HepG2 (cell line): Measurements from ENCODE around the gene REPS2. TPM values are rescaled to one million over a fixed set of nuclear protein-coding genes. Genes with fewer than 3 reads are reported as not detected.
"Not testable (repeated sequence)": the region's sequence is repeated elsewhere in the genome, so short reads cannot be mapped to it uniquely, and the experiment has no call there.

Source experiments
- ATAC-seq: fragments of 200-7000 bp; cut with Tn5 transposase; 3 replicates; pipeline ENCODE4 v1.9.1; 2020; ENCODE audit warnings: mild to moderate bottlenecking, moderate library complexity
- BruUV-seq: library from RNA; stranded (reverse); fragments of 400-500 nt; replicated peaks from 2 replicates; lab custom pipeline; 2021; lab: Mats Ljungman, UMichigan
- CTCF ChIA-PET: fragments of 300-600 bp; formaldehyde crosslinking; extraction: SDS; loops from one replicate; lab custom pipeline; 2021; ENCODE audit warnings: low total read pairs, inconsistent platforms, low intra/inter-chr PET ratio; lab: Yijun Ruan, JAX
- POLR2A ChIA-PET: fragments of 350-600 bp; sonication (Branson Sonifier 250); formaldehyde crosslinking; loops from one replicate; lab custom pipeline; 2020; ENCODE audit warnings: antibody characterized with exemption, inconsistent platforms; lab: Yijun Ruan, JAX
- DNase-seq: peaks from one replicate; pipeline ENCODE4 v3.0.0-alpha.2; 2015; ENCODE audit warnings: low spot score
- FAIRE-seq: peaks from 3 replicates; lab custom pipeline; 2011; peaks lifted over from hg19 to GRCh38; lab: Jason Lieb, UNC
- H2AFZ ChIP-seq: one replicate; pipeline ENCODE4 v1.6.1; 2011; ENCODE audit warnings: low read length, inconsistent platforms
- H3K27ac ChIP-seq: fragments of 300-600 bp; 3 replicates; pipeline ENCODE4 v1.8.0; 2011; ENCODE audit warnings: mixed run types, mild to moderate bottlenecking, mixed read lengths, low read length, inconsistent platforms; ENCODE audit not compliant: insufficient read depth; ENCODE audit errors: extremely low read length
- H3K27me3 ChIP-seq, 2 experiments: fragments of 200-600 bp in 1 of 2; 2 replicates in 1 of 2; 3 replicates in 1 of 2; pipeline versions ENCODE4 v1.6.0 to v1.8.0; 2011; ENCODE audit warnings: low read length in 2 of 2, mild to moderate bottlenecking in 2 of 2, moderate library complexity in 2 of 2, inconsistent platforms in 1 of 2; ENCODE audit not compliant: insufficient read depth in 2 of 2, control insufficient read depth in 1 of 2
- H3K36me3 ChIP-seq, 2 experiments: fragments of 200-600 bp in 1 of 2; replicated peaks in 1 of 2; 2 replicates in 1 of 2; 3 replicates in 1 of 2; pipeline versions ENCODE4 v1.5.1 to v1.8.0; 2011; ENCODE audit warnings: low read length in 2 of 2, inconsistent platforms in 1 of 2; ENCODE audit not compliant: insufficient read depth in 2 of 2, control insufficient read depth in 1 of 2
- H3K4me1 ChIP-seq: 2 replicates; pipeline ENCODE4 v1.5.1; 2012; ENCODE audit warnings: low read length, inconsistent platforms; ENCODE audit not compliant: insufficient read depth
- H3K4me2 ChIP-seq: 2 replicates; pipeline ENCODE4 v1.6.0; 2011; ENCODE audit warnings: low read depth, low read length, inconsistent platforms
- H3K4me3 ChIP-seq, 3 experiments: fragments of 200-600 bp in 1 of 3; sonication (generic), shearing (Covaris generic) in 1 of 3; replicated peaks in 1 of 3; 2 replicates each; pipeline ENCODE4 v1.5.1; 2011 to 2016; ENCODE audit warnings: low read length in 3 of 3, inconsistent platforms in 2 of 3, low read depth in 2 of 3, mild to moderate bottlenecking in 2 of 3, control low read depth in 1 of 3, mixed read lengths in 1 of 3; ENCODE audit not compliant: insufficient read depth in 1 of 3
- H3K79me2 ChIP-seq: one replicate; pipeline ENCODE4 v1.6.1; 2011; ENCODE audit warnings: low read length, inconsistent platforms; ENCODE audit not compliant: insufficient read depth
- H3K9ac ChIP-seq: 2 replicates; pipeline ENCODE4 v1.6.0; 2011; ENCODE audit warnings: mild to moderate bottlenecking, low read depth, low read length, inconsistent platforms; ENCODE audit not compliant: insufficient read depth
- H3K9me3 ChIP-seq: 2 replicates; pipeline ENCODE4 v1.5.1; 2012; ENCODE audit warnings: mild to moderate bottlenecking, low read length
- H4K20me1 ChIP-seq: 2 replicates; pipeline ENCODE4 v1.6.0; 2011; ENCODE audit warnings: inconsistent platforms, mild to moderate bottlenecking, low read length, moderate library complexity; ENCODE audit not compliant: insufficient read depth
- CEBPB ChIP-seq: IDR thresholded peaks from 2 replicates; pipeline ENCODE4 v1.6.1; 2011; ENCODE audit warnings: low read depth, low read length, improper control_type of control experiment, borderline replicate concordance
- NCOA5 ChIP-seq: sonication (generic); formaldehyde crosslinking; IDR thresholded peaks from 2 replicates; pipeline ENCODE4 v1.4.0; 2020; ENCODE audit warnings: missing genetic modification reagents
- NFATC3 ChIP-seq: sonication (generic); formaldehyde crosslinking; IDR thresholded peaks from 2 replicates; pipeline ENCODE4 v1.5.1; 2020; ENCODE audit warnings: mild to moderate bottlenecking, missing genetic modification reagents
- YEATS4 ChIP-seq: sonication (generic); formaldehyde crosslinking; IDR thresholded peaks from 2 replicates; pipeline ENCODE4 v1.4.0; 2020; ENCODE audit warnings: missing genetic modification reagents, borderline replicate concordance
- ZNF224 ChIP-seq: sonication (generic); formaldehyde crosslinking; IDR thresholded peaks from 2 replicates; pipeline ENCODE4 v1.5.0; 2020; ENCODE audit warnings: mild to moderate bottlenecking, missing genetic modification reagents
- ZNF343 ChIP-seq: sonication (generic); formaldehyde crosslinking; IDR thresholded peaks from 2 replicates; pipeline ENCODE4 v1.4.0; 2020; ENCODE audit warnings: mild to moderate bottlenecking, missing genetic modification reagents
- ZNF749 ChIP-seq: sonication (generic); formaldehyde crosslinking; IDR thresholded peaks from 2 replicates; pipeline ENCODE4 v1.8.0; 2022; ENCODE audit warnings: mild to moderate bottlenecking, missing genetic modification reagents, moderate library complexity, borderline replicate concordance
- WGBS: methylation state at CpG from one replicate; pipeline ENCODE4 v1.1.6; 2017; ENCODE audit warnings: low lambda C conversion rate; 5-methylcytosine and 5-hydroxymethylcytosine counted together
- in situ Hi-C: cut with HindIII; loops from 2 replicates; pipeline ENCODE4 v1.10.0; 2017; ENCODE audit warnings: low pct_unique_long_range_greater_than_20kb; ENCODE audit not compliant: extremely low pct_ligation_motif_present
- intact Hi-C: fragments of 100-400 bp; cut with micrococcal nuclease; formaldehyde crosslinking; loops from one replicate; pipeline ENCODE4 v1.10.0; 2022; ENCODE audit not compliant: unreplicated experiment
- polyA plus RNA-seq, 8 experiments: library from polyadenylated mRNA; depleted of rRNA in 3 of 8; stranded (reverse) in 7 of 8; unstranded in 1 of 8; fragments of >200 nt; fragmentation: Illumina TruSeq in 4 of 8; extraction: Trizol in 4 of 8; gene quantifications; 2 replicates each; pipeline versions ENCODE4 v1.2.1 to v1.2.3, GENCODE V29; 2011 to 2016; ENCODE audit warnings: low read depth in 4 of 8, missing spikeins in 1 of 8, mixed read lengths in 1 of 8; ENCODE audit not compliant: insufficient read depth in 1 of 8
- total RNA-seq, 5 experiments: library from RNA; depleted of rRNA; stranded (reverse); fragments of >200 nt; fragmentation: Illumina TruSeq; extraction: Trizol; gene quantifications; 2 replicates each; pipeline ENCODE4 v1.2.3, GENCODE V29; 2016; ENCODE audit warnings: low read depth in 1 of 5
- TF ChIP-seq, protein P1 (sequence below): sonication (generic); formaldehyde crosslinking; IDR thresholded peaks from 2 replicates; pipeline ENCODE4 v1.8.0; 2022; ENCODE audit warnings: missing genetic modification reagents, low read depth, mild to moderate bottlenecking, borderline replicate concordance
- TF ChIP-seq, protein P2 (sequence below): sonication (generic); formaldehyde crosslinking; IDR thresholded peaks from 2 replicates; pipeline ENCODE4 v1.8.0; 2022; ENCODE audit warnings: missing genetic modification reagents, mild to moderate bottlenecking, borderline replicate concordance
- TF ChIP-seq, protein P3 (sequence below): sonication (generic); formaldehyde crosslinking; conservative IDR thresholded peaks from 2 replicates; pipeline ENCODE4 v1.5.0; 2020; ENCODE audit warnings: missing genetic modification reagents
- TF ChIP-seq, protein P4 (sequence below): sonication (generic); formaldehyde crosslinking; IDR thresholded peaks from 2 replicates; pipeline ENCODE4 v1.8.1; 2023; ENCODE audit warnings: missing genetic modification reagents, inconsistent platforms, borderline replicate concordance

Gene REPS2
- total and polyA plus RNA-seq, 2 of the 13 experiments (the other 11 are each of a cell fraction or from before 2014, with no cell fraction given), result 0.05 to 0.58 TPM

- no peak for TF ChIP-seq ZNF749 (CRISPR knock-in tag)
- TF ChIP-seq, protein P1, sequence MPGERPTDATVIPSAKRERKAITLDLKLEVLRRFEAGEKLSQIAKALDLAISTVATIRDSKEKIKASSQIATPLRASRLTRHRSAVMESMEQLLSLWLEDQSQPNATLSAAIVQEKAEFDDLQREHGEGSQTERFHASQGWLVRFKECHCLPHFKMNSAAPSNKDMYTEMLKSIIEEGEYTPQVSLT (CRISPR knock-in tag), result no peak
- TF ChIP-seq YEATS4 (CRISPR knock-in tag), result no peak
- TF ChIP-seq CEBPB, result no peak
Measured at GRCh38 chrX:16963216-16963615, 16.8 kb downstream of the REPS2 start (continued).

- no CpG with 5 or more reads among the region's 32 CpGs for WGBS
- H3K27me3 ChIP-seq, ATAC-seq, H4K20me1 ChIP-seq, in situ Hi-C loops, H3K9me3 ChIP-seq, H3K27ac ChIP-seq, H3K79me2 ChIP-seq, FAIRE-seq, H2AFZ ChIP-seq, H3K4me2 ChIP-seq, H3K9ac ChIP-seq, intact Hi-C loops, H3K36me3 ChIP-seq, CTCF ChIA-PET, DNase-seq, POLR2A ChIA-PET, H3K4me3 ChIP-seq, BruUV-seq, H3K4me1 ChIP-seq: not testable (repeated sequence)
Measured at GRCh38 chrX:16964976-16965375, 18.5 kb downstream of the REPS2 start.

- intact Hi-C loops, result no loop called here
- H3K9ac ChIP-seq, result no peak overlapping the region
- ATAC-seq, result no peak
- ChIA-PET CTCF (no interaction called here), POLR2A (no interaction called here)
- FAIRE-seq, result no peak
- H3K4me2 ChIP-seq, result no peak overlapping the region
- H3K4me1 ChIP-seq, result no peaks in the 10 kb centered on the region
- no TSS peak for BruUV-seq
- DNase-seq, result no peak
- H3K27ac ChIP-seq, result no peak overlapping the region
- no peak overlapping the region for H2AFZ ChIP-seq
- H3K27me3 ChIP-seq, result no peaks in the 10 kb centered on the region
- no peaks in the 10 kb centered on the region for H4K20me1 ChIP-seq
- H3K36me3 ChIP-seq, result no peaks in the 10 kb centered on the region
- no peak overlapping the region for H3K4me3 ChIP-seq
- H3K9me3 ChIP-seq, result no peaks in the 10 kb centered on the region
- no peaks in the 10 kb centered on the region for H3K79me2 ChIP-seq
- 50% methylated on average over 2 of the region's 2 CpGs for WGBS
- in situ Hi-C loops, result no loop called here
- TF ChIP-seq ZNF224 (CRISPR knock-in tag), result no peak
- TF ChIP-seq, protein P2, sequence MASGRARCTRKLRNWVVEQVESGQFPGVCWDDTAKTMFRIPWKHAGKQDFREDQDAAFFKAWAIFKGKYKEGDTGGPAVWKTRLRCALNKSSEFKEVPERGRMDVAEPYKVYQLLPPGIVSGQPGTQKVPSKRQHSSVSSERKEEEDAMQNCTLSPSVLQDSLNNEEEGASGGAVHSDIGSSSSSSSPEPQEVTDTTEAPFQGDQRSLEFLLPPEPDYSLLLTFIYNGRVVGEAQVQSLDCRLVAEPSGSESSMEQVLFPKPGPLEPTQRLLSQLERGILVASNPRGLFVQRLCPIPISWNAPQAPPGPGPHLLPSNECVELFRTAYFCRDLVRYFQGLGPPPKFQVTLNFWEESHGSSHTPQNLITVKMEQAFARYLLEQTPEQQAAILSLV, result no peak
- TF ChIP-seq, protein P3, sequence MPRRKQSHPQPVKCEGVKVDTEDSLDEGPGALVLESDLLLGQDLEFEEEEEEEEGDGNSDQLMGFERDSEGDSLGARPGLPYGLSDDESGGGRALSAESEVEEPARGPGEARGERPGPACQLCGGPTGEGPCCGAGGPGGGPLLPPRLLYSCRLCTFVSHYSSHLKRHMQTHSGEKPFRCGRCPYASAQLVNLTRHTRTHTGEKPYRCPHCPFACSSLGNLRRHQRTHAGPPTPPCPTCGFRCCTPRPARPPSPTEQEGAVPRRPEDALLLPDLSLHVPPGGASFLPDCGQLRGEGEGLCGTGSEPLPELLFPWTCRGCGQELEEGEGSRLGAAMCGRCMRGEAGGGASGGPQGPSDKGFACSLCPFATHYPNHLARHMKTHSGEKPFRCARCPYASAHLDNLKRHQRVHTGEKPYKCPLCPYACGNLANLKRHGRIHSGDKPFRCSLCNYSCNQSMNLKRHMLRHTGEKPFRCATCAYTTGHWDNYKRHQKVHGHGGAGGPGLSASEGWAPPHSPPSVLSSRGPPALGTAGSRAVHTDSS (CRISPR knock-in tag), result no peak
- no peak for TF ChIP-seq NCOA5 (CRISPR knock-in tag)
- TF ChIP-seq NFATC3 (CRISPR knock-in tag), result no peak
- TF ChIP-seq, protein P4, sequence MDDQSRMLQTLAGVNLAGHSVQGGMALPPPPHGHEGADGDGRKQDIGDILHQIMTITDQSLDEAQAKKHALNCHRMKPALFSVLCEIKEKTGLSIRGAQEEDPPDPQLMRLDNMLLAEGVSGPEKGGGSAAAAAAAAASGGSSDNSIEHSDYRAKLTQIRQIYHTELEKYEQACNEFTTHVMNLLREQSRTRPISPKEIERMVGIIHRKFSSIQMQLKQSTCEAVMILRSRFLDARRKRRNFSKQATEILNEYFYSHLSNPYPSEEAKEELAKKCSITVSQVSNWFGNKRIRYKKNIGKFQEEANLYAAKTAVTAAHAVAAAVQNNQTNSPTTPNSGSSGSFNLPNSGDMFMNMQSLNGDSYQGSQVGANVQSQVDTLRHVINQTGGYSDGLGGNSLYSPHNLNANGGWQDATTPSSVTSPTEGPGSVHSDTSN (CRISPR knock-in tag), result no peak
- TF ChIP-seq ZNF343 (CRISPR knock-in tag), result no peak
Measured at GRCh38 chrX:16966752-16967448, 20.4 kb downstream of the REPS2 start.
